NCI-H748 (cell line): Measurements from ENCODE around the gene ITGB1BP1.

Experiments
- DNase-seq: peaks from one replicate; lab custom pipeline; 2025; ENCODE audit not compliant: unreplicated experiment; lab: John Stamatoyannopoulos, UW

Gene ITGB1BP1

GRCh38 chr2:9428965-9429577 lies 5.7 kb upstream of the ITGB1BP1 start:
- DNase-seq = no peak

GRCh38 chr2:9424447-9425164 lies 1.3 kb upstream of the ITGB1BP1 start:
- peak; percentile 94 for DNase-seq

- peak; percentile 71 for DNase-seq
Measured at GRCh38 chr2:9423922-9424272, 569 bp upstream of the ITGB1BP1 start.

GRCh38 chr2:9422321-9423099 lies 818 bp downstream of the ITGB1BP1 start:
- peak; percentile 67 for DNase-seq

- no peak for DNase-seq
Measured at GRCh38 chr2:9420495-9420894, 2.8 kb downstream of the ITGB1BP1 start.

GRCh38 chr2:9419541-9419940 lies 3.8 kb downstream of the ITGB1BP1 start:
- DNase-seq = no peak

- no peak for DNase-seq
Measured at GRCh38 chr2:9418746-9419145, 4.6 kb downstream of the ITGB1BP1 start.

- peak; percentile 29 for DNase-seq
Measured at GRCh38 chr2:9417725-9418124, 5.6 kb downstream of the ITGB1BP1 start.

- DNase-seq = no peak
Measured at GRCh38 chr2:9416962-9417316, 6.4 kb downstream of the ITGB1BP1 start.

- DNase-seq = no peak
Measured at GRCh38 chr2:9416267-9416961, 6.9 kb downstream of the ITGB1BP1 start.

- DNase-seq = no peak
Measured at GRCh38 chr2:9415516-9416169, 7.7 kb downstream of the ITGB1BP1 start.

- no peak for DNase-seq
Measured at GRCh38 chr2:9412781-9413180, 10.5 kb downstream of the ITGB1BP1 start.

GRCh38 chr2:9410108-9410507 lies 13.2 kb downstream of the ITGB1BP1 start:
- DNase-seq = no peak

GRCh38 chr2:9408641-9409151 lies 14.6 kb downstream of the ITGB1BP1 start:
- peak; percentile 21 for DNase-seq

GRCh38 chr2:9407363-9407811 lies 15.9 kb downstream of the ITGB1BP1 start:
- no peak for DNase-seq

- DNase-seq = no peak
Measured at GRCh38 chr2:9406529-9407362, 16.6 kb downstream of the ITGB1BP1 start.

GRCh38 chr2:9405636-9406035 lies 17.7 kb downstream of the ITGB1BP1 start:
- DNase-seq = no peak

- no peak for DNase-seq
Measured at GRCh38 chr2:9404451-9404850, 18.9 kb downstream of the ITGB1BP1 start.

GRCh38 chr2:9403924-9404323 lies 19.4 kb downstream of the ITGB1BP1 start:
- no peak for DNase-seq
